A549 (cell line): ENCODE measurements around the gene S1PR1. TPM values are rescaled to one million over a fixed set of nuclear protein-coding genes. Genes with fewer than 3 reads are reported as not detected.

Source experiments
- ATAC-seq, 2 experiments: fragments of 200-7000 bp in 1 of 2; fragments of >200 bp in 1 of 2; cut with Nextera tagmentation in 1 of 2; cut with Tn5 transposase in 1 of 2; 3 replicates each; pipeline versions ENCODE4 v1.8.0 to v1.9.1; 2018 to 2020; ENCODE audit warnings: mild to moderate bottlenecking in 1 of 2, moderate library complexity in 1 of 2
- CTCF ChIA-PET: fragments of 300-600 bp; sonication (Branson Sonifier 250); formaldehyde crosslinking; extraction: SDS; loops from one replicate; lab custom pipeline; 2021; ENCODE audit warnings: antibody characterized with exemption, inconsistent platforms; lab: Yijun Ruan, JAX
- POLR2A ChIA-PET: fragments of 350-600 bp; formaldehyde crosslinking; extraction: SDS; loops from one replicate; lab custom pipeline; 2021; ENCODE audit warnings: antibody characterized with exemption, inconsistent platforms; lab: Yijun Ruan, JAX
- DNase-seq, 2 experiments: peaks; one replicate each; pipeline versions ENCODE4 v3.0.0 to v3.0.0-alpha.2; 2011 to 2016; ENCODE audit warnings: low read depth in 1 of 2, low spot score in 1 of 2
- FAIRE-seq: peaks from 2 replicates; lab custom pipeline; 2011; peaks lifted over from hg19 to GRCh38; lab: Jason Lieb, UNC
- H3K27ac ChIP-seq, 2 experiments: fragments of >200 bp; sonication (Bioruptor Twin); formaldehyde crosslinking; 3 replicates each; pipeline ENCODE4 v1.5.1; 2016 to 2017
- H3K4me1 ChIP-seq: fragments of >200 bp; sonication (Bioruptor Twin); formaldehyde crosslinking; 3 replicates; pipeline ENCODE4 v1.6.1; 2016
- H3K4me2 ChIP-seq: fragments of >200 bp; sonication (Bioruptor Twin); formaldehyde crosslinking; 3 replicates; pipeline ENCODE4 v1.6.1; 2016
- H3K4me3 ChIP-seq: fragments of >200 bp; sonication (Bioruptor Twin); formaldehyde crosslinking; 3 replicates; pipeline ENCODE4 v1.5.1; 2016
- H3K9me3 ChIP-seq: fragments of >200 bp; sonication (Bioruptor Twin); formaldehyde crosslinking; 3 replicates; pipeline ENCODE4 v1.6.1; 2016
- BCL3 ChIP-seq: fragments of >200 bp; sonication (Bioruptor Twin); formaldehyde crosslinking; IDR thresholded peaks from 3 replicates; pipeline ENCODE4 v1.6.1; 2016
- CEBPB ChIP-seq, 2 experiments: fragments of >200 bp in 1 of 2; sonication (Bioruptor Twin) in 1 of 2; formaldehyde crosslinking in 1 of 2; IDR thresholded peaks; 2 replicates each; pipeline ENCODE4 v1.6.1; 2012 to 2016
- CHD4 ChIP-seq: fragments of 200-600 bp; sonication (generic); IDR thresholded peaks from 2 replicates; pipeline ENCODE4 v1.6.1; 2016; ENCODE audit warnings: antibody characterized with exemption, mild to moderate bottlenecking, borderline replicate concordance
- CTCF ChIP-seq: fragments of >200 bp; sonication (Bioruptor Twin); formaldehyde crosslinking; IDR thresholded peaks from 3 replicates; pipeline ENCODE4 v1.5.1; 2016
- EHF ChIP-seq: fragments of 250-450 bp; sonication (Bioruptor Pico); IDR thresholded peaks from 2 replicates; pipeline ENCODE4 v1.5.0; 2020; ENCODE audit warnings: mild to moderate bottlenecking
- ESRRA ChIP-seq: fragments of 150-350 bp; IDR thresholded peaks from 2 replicates; pipeline ENCODE4 v1.6.1; 2014; ENCODE audit warnings: mild to moderate bottlenecking, low read length, borderline replicate concordance
- HDAC2 ChIP-seq: fragments of 200-600 bp; sonication (generic); IDR thresholded peaks from 2 replicates; pipeline ENCODE4 v1.6.1; 2016
- HEYL ChIP-seq: fragments of 250-450 bp; sonication (Bioruptor Pico); IDR thresholded peaks from 2 replicates; pipeline ENCODE4 v1.8.0; 2021; ENCODE audit warnings: mild to moderate bottlenecking, moderate library complexity
- HOXB13 ChIP-seq: fragments of 250-450 bp; sonication (Bioruptor Pico); IDR thresholded peaks from 2 replicates; pipeline ENCODE4 v1.5.0; 2020; ENCODE audit warnings: low read depth, mild to moderate bottlenecking, moderate library complexity
- HOXB5 ChIP-seq: fragments of 250-450 bp; sonication (Bioruptor Pico); IDR thresholded peaks from 2 replicates; pipeline ENCODE4 v1.5.0; 2020; ENCODE audit warnings: mild to moderate bottlenecking, moderate library complexity
- KDM5A ChIP-seq: fragments of 200-600 bp; sonication (generic); IDR thresholded peaks from 2 replicates; pipeline ENCODE4 v1.6.1; 2016; ENCODE audit warnings: antibody characterized with exemption, mild to moderate bottlenecking
- MAZ ChIP-seq: fragments of 150-350 bp; IDR thresholded peaks from 2 replicates; pipeline ENCODE4 v1.6.1; 2014; ENCODE audit warnings: antibody characterized with exemption, low read depth, low read length, borderline replicate concordance
- MYC ChIP-seq: IDR thresholded peaks from 2 replicates; pipeline ENCODE4 v1.6.1; 2012; ENCODE audit warnings: mild to moderate bottlenecking, inconsistent platforms, low read length, improper control_type of control experiment, borderline replicate concordance
- NFE2L2 ChIP-seq: fragments of 150-350 bp; conservative IDR thresholded peaks from 2 replicates; pipeline ENCODE4 v1.6.1; 2014; ENCODE audit warnings: low read length
- NPAS2 ChIP-seq: fragments of 250-450 bp; sonication (Bioruptor Pico); IDR thresholded peaks from 2 replicates; pipeline ENCODE4 v1.8.0; 2022; ENCODE audit warnings: mild to moderate bottlenecking, moderate library complexity, borderline replicate concordance
- POLR2AphosphoS2 ChIP-seq: conservative IDR thresholded peaks from 2 replicates; pipeline ENCODE4 v1.6.1; 2012; ENCODE audit warnings: low read length, improper control_type of control experiment, inconsistent platforms
- SMC3 ChIP-seq: fragments of >200 bp; sonication (Bioruptor Twin); formaldehyde crosslinking; IDR thresholded peaks from 3 replicates; pipeline ENCODE4 v1.6.1; 2018; ENCODE audit warnings: inconsistent platforms
- TFCP2L1 ChIP-seq: fragments of 250-450 bp; sonication (Bioruptor Pico); IDR thresholded peaks from 2 replicates; pipeline ENCODE4 v1.5.0; 2021; ENCODE audit warnings: mild to moderate bottlenecking
- ZFP36 ChIP-seq: fragments of 450-650 bp; IDR thresholded peaks from 2 replicates; pipeline ENCODE4 v1.6.1; 2014; ENCODE audit warnings: borderline replicate concordance; ENCODE audit not compliant: partially characterized antibody
- ZNF302 ChIP-seq: fragments of 250-450 bp; sonication (Bioruptor Pico); IDR thresholded peaks from 2 replicates; pipeline ENCODE4 v1.9.0; 2021; ENCODE audit warnings: inconsistent platforms, mild to moderate bottlenecking, moderate library complexity
- WGBS: methylation state at CpG from one replicate; pipeline ENCODE4 v1.1.6; 2017; ENCODE audit errors: missing lambda C conversion rate; 5-methylcytosine and 5-hydroxymethylcytosine counted together
- polyA plus RNA-seq, 4 experiments: library from polyadenylated mRNA; depleted of rRNA in 3 of 4; stranded (reverse); fragments of >200 nt; fragmentation: RNase III in 1 of 4; extraction: RNeasy Plus Mini Kit Qiagen cat#74134 plus additional on column Dnase treatment in 1 of 4; gene quantifications; 2 replicates in 3 of 4; 3 replicates in 1 of 4; pipeline ENCODE4 v1.2.3, GENCODE V29; 2011 to 2017
- TF ChIP-seq, protein P1 (sequence below): IDR thresholded peaks from 2 replicates; pipeline ENCODE4 v1.6.1; 2012; ENCODE audit warnings: low read depth, borderline replicate concordance
- TF ChIP-seq, protein P2 (sequence below): fragments of 200-600 bp; sonication (generic); IDR thresholded peaks from 2 replicates; pipeline ENCODE4 v1.6.1; 2016; ENCODE audit warnings: antibody characterized with exemption, mild to moderate bottlenecking, moderate library complexity
- TF ChIP-seq, protein P3 (sequence below): fragments of 450-650 bp; IDR thresholded peaks from 2 replicates; pipeline ENCODE4 v1.6.1; 2014; ENCODE audit warnings: antibody characterized with exemption

The S1PR1 gene
- polyA plus RNA-seq, 2 of the 4 experiments (the other 2 are of a cell fraction), result 0.06 TPM; not detected in 1

GRCh38 chr1:101264697-101265096, 27.9 kb downstream of the S1PR1 start:
- DNase-seq (peak in 1 of 2 experiments; percentile 9), FAIRE-seq (no peak), ATAC-seq (no peak)
- H3K4me1 ChIP-seq, result peaks cover 19% of the 10 kb centered on the region
- ChIA-PET CTCF (interaction anchor here (1.0 kb wide), 1 partner anchor 23 kb away, joined by 3 read pairs; no protein-coding TSS in a partner anchor), POLR2A (no interaction called here)
- no peak overlapping the region for H3K4me3 ChIP-seq
- no peaks in the 10 kb centered on the region for H3K9me3 ChIP-seq
- no peak overlapping the region for H3K27ac ChIP-seq
- TF ChIP-seq TFCP2L1 (CRISPR knock-in tag) (no peak), ZNF302 (CRISPR knock-in tag) (no peak), CTCF (no peak), MAZ (no peak), HDAC2 (no peak), HOXB13 (CRISPR knock-in tag) (no peak), CHD4 (no peak), BCL3 (no peak), POLR2AphosphoS2 (no peak), EHF (CRISPR knock-in tag) (no peak), CEBPB (IDR thresholded peaks at IDR 0.05) (no peak)
- TF ChIP-seq, protein P1, sequence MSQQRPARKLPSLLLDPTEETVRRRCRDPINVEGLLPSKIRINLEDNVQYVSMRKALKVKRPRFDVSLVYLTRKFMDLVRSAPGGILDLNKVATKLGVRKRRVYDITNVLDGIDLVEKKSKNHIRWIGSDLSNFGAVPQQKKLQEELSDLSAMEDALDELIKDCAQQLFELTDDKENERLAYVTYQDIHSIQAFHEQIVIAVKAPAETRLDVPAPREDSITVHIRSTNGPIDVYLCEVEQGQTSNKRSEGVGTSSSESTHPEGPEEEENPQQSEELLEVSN, result no peak
- TF ChIP-seq, protein P2, sequence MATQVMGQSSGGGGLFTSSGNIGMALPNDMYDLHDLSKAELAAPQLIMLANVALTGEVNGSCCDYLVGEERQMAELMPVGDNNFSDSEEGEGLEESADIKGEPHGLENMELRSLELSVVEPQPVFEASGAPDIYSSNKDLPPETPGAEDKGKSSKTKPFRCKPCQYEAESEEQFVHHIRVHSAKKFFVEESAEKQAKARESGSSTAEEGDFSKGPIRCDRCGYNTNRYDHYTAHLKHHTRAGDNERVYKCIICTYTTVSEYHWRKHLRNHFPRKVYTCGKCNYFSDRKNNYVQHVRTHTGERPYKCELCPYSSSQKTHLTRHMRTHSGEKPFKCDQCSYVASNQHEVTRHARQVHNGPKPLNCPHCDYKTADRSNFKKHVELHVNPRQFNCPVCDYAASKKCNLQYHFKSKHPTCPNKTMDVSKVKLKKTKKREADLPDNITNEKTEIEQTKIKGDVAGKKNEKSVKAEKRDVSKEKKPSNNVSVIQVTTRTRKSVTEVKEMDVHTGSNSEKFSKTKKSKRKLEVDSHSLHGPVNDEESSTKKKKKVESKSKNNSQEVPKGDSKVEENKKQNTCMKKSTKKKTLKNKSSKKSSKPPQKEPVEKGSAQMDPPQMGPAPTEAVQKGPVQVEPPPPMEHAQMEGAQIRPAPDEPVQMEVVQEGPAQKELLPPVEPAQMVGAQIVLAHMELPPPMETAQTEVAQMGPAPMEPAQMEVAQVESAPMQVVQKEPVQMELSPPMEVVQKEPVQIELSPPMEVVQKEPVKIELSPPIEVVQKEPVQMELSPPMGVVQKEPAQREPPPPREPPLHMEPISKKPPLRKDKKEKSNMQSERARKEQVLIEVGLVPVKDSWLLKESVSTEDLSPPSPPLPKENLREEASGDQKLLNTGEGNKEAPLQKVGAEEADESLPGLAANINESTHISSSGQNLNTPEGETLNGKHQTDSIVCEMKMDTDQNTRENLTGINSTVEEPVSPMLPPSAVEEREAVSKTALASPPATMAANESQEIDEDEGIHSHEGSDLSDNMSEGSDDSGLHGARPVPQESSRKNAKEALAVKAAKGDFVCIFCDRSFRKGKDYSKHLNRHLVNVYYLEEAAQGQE, result no peak
- TF ChIP-seq, protein P3, sequence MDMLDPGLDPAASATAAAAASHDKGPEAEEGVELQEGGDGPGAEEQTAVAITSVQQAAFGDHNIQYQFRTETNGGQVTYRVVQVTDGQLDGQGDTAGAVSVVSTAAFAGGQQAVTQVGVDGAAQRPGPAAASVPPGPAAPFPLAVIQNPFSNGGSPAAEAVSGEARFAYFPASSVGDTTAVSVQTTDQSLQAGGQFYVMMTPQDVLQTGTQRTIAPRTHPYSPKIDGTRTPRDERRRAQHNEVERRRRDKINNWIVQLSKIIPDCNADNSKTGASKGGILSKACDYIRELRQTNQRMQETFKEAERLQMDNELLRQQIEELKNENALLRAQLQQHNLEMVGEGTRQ, result no peak
- H3K4me2 ChIP-seq, result no peak overlapping the region; the same call in 2 of the 3 replicates
- WGBS, result 44% methylated on average over 2 of the region's 2 CpGs

DNA sequence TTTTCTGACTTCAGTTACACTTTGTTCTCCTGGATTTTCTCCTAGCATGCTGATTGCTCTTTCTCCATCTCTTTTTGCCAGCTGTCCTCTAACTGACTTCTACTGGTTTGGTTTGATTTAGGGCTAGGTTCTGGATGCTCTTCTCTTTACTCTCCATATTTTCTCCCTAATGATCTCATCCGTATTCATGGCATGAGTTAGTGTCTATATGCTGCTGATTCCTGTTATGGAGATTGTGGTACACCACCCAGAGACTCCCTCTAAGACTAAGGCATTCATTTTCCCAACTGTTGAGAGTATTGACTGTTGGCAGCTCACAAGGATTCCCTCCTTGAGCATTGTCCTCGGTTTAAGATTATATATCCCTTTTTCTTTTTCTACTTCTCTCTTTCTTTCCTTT, 28.9 kb downstream of the S1PR1 start:
- 19% methylated on average over 2 of the region's 2 CpGs for WGBS
- Histone ChIP-seq H3K4me1 (peaks cover 9% of the 10 kb centered on the region; the same call in 2 of the 3 replicates), H3K27ac (no peak overlapping the region), H3K9me3 (no peaks in the 10 kb centered on the region), H3K4me3 (no peak overlapping the region), H3K4me2 (no peak overlapping the region)
- DNase-seq (no peak), ATAC-seq (no peak), FAIRE-seq (no peak)
- TF ChIP-seq NFE2L2 (no peak), KDM5A (no peak), MAZ (no peak), EHF (CRISPR knock-in tag) (no peak), ZNF302 (CRISPR knock-in tag) (no peak), MYC (no peak), NPAS2 (CRISPR knock-in tag) (no peak), SMC3 (no peak), ZFP36 (no peak), CHD4 (no peak), CEBPB (IDR thresholded peaks at IDR 0.05) (no peak), ESRRA (no peak), HEYL (CRISPR knock-in tag) (no peak), HOXB5 (CRISPR knock-in tag) (no peak), HDAC2 (no peak)
- TF ChIP-seq, protein P2, result no peak
- POLR2A ChIA-PET, result no interaction called here
- CTCF ChIA-PET, result interaction anchor here (0.5 to 1.1 kb wide), 5 partner anchors 22 to 1628 kb away, joined by 3 read pairs; no protein-coding TSS in a partner anchor
